Fibroblast of pulmonary artery (primary cell): ENCODE data around the gene PPARGC1A.

Experiments used
- DNase-seq: peaks from one replicate; pipeline ENCODE4 v3.0.0-alpha.2; 2010; ENCODE audit warnings: low read depth
- H3K4me3 ChIP-seq: replicated peaks from 2 replicates; pipeline ENCODE4 v1.5.1; 2011; ENCODE audit warnings: low read depth, mild to moderate bottlenecking, control low read depth, low read length, moderate library complexity
- CTCF ChIP-seq: IDR thresholded peaks from 2 replicates; pipeline ENCODE4 v1.5.1; 2011; ENCODE audit warnings: mild to moderate bottlenecking, control low read depth, low read length, inconsistent platforms; ENCODE audit errors: missing control alignments

PPARGC1A gene

DNA sequence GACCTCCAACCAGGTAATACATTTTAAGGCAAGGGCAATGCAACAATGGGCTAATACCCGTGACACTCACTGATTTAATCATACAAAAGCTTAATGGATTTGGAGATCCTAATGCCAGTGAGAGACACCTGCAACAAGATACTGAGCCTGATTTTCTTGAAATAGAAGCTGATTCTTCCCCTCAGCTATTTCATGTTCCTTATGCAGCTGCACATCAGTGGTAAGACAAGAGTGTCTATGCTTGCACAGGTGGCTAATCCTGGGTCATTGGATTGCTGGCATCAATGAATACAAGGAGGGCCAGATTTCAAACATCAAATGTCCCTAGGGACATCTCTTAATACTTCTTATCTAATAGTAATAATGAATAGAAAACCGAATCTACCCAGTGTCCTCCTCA, 139.7 kb downstream of the PPARGC1A start:
- no peak for DNase-seq
- no peak for TF ChIP-seq CTCF
- H3K4me3 ChIP-seq = no peak overlapping the region

- no peak for DNase-seq
- no peak overlapping the region for H3K4me3 ChIP-seq
- TF ChIP-seq CTCF = no peak
Observed at GRCh38 chr4:23747281-23747735, 142.5 kb downstream of the PPARGC1A start.

- no peak for TF ChIP-seq CTCF
- H3K4me3 ChIP-seq = no peak overlapping the region
- no peak for DNase-seq
Observed at GRCh38 chr4:23746672-23747071, 143.2 kb downstream of the PPARGC1A start.

GRCh38 chr4:23746027-23746426, 143.8 kb downstream of the PPARGC1A start:
- no peak for DNase-seq
- TF ChIP-seq CTCF = no peak
- H3K4me3 ChIP-seq = no peak overlapping the region

DNA sequence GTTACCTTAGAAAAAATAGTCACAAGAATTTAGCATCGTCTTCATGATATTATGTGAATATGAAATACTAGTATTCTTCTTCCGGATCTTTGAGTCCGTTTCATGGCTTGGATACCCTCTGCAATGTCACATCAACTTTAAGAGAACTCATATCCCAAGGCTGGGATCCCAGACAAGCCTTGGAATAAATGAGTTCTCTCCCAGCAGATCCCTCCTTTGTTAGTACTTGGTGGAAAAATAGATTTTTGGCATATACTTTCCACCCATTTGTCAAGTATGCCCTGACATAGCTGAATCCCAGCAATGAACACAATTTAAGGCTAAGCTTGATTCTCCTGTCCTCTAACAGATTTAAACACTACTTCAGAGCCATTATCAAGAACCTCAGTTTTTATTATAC, 144.5 kb downstream of the PPARGC1A start:
- H3K4me3 ChIP-seq = no peak overlapping the region
- DNase-seq = no peak
- TF ChIP-seq CTCF = no peak
